PC-9 (cell line): ENCODE data around the gene HRH1. TPM values are rescaled to one million over a fixed set of nuclear protein-coding genes. Genes with fewer than 3 reads are reported as not detected.

Source experiments
- BruUV-seq: library from RNA; stranded (reverse); fragments of 400-500 nt; replicated peaks from 2 replicates; lab custom pipeline; 2021; lab: Mats Ljungman, UMichigan
- CTCF ChIA-PET: fragments of 300-600 bp; sonication (Branson Sonifier 250); formaldehyde crosslinking; loops from one replicate; lab custom pipeline; 2022; ENCODE audit warnings: antibody characterized with exemption; lab: Charles Lee
- POLR2A ChIA-PET: fragments of 300-600 bp; sonication (Branson Sonifier 250); formaldehyde crosslinking; loops from one replicate; lab custom pipeline; 2022; ENCODE audit warnings: antibody characterized with exemption; ENCODE audit not compliant: unreplicated experiment; lab: Charles Lee
- DNase-seq, 2 experiments: peaks; one replicate each; pipeline versions ENCODE4 v3.0.0 to v3.0.0-alpha.2; 2015 to 2022; ENCODE audit warnings: mixed read lengths in 1 of 2
- H2AFZ ChIP-seq: fragments of 200-600 bp; sonication (generic); 2 replicates; pipeline ENCODE4 v1.8.1; 2017; ENCODE audit warnings: antibody characterized with exemption
- H3F3A ChIP-seq: fragments of 200-600 bp; sonication (generic); 2 replicates; pipeline ENCODE4 v1.8.1; 2017; ENCODE audit warnings: antibody characterized with exemption, mild to moderate bottlenecking, low read depth; ENCODE audit not compliant: insufficient read depth
- H3K27ac ChIP-seq: fragments of 200-600 bp; sonication (generic); 2 replicates; pipeline ENCODE4 v1.6.1; 2016; ENCODE audit warnings: mixed run types
- H3K27me3 ChIP-seq: fragments of 200-600 bp; sonication (generic); 2 replicates; pipeline ENCODE4 v1.6.1; 2016; ENCODE audit warnings: low read depth, mixed run types; ENCODE audit not compliant: insufficient read depth
- H3K36me3 ChIP-seq: fragments of 200-600 bp; sonication (generic); 2 replicates; pipeline ENCODE4 v1.6.1; 2016; ENCODE audit warnings: low read depth, mixed run types
- H3K4me1 ChIP-seq: fragments of 200-600 bp; sonication (generic); replicated peaks from 2 replicates; pipeline ENCODE4 v1.6.1; 2016; ENCODE audit warnings: mixed run types; ENCODE audit not compliant: insufficient read depth
- H3K4me2 ChIP-seq: fragments of 200-600 bp; sonication (generic); 2 replicates; pipeline ENCODE4 v1.6.1; 2017; ENCODE audit warnings: mixed run types
- H3K4me3 ChIP-seq: fragments of 200-600 bp; sonication (generic); 2 replicates; pipeline ENCODE4 v1.6.1; 2016; ENCODE audit warnings: mixed run types
- H3K79me2 ChIP-seq: fragments of 200-600 bp; sonication (generic); 2 replicates; pipeline ENCODE4 v1.6.1; 2017; ENCODE audit warnings: low read depth, mixed run types
- H3K9me2 ChIP-seq: fragments of 200-600 bp; sonication (generic); 2 replicates; pipeline ENCODE4 v1.8.1; 2017; ENCODE audit warnings: mild to moderate bottlenecking; ENCODE audit not compliant: insufficient read depth
- H3K9me3 ChIP-seq: fragments of 200-600 bp; sonication (generic); 2 replicates; pipeline ENCODE4 v1.8.1; 2016; ENCODE audit warnings: low read depth; ENCODE audit not compliant: insufficient read depth
- H4K20me1 ChIP-seq: fragments of 200-600 bp; sonication (generic); 2 replicates; pipeline ENCODE4 v1.8.1; 2017; ENCODE audit not compliant: insufficient read depth
- EZH2 ChIP-seq: fragments of 200-600 bp; sonication (generic); IDR thresholded peaks from 2 replicates; pipeline ENCODE4 v1.8.0; 2017; ENCODE audit warnings: antibody characterized with exemption, low read depth
- intact Hi-C: fragments of 100-400 bp; cut with micrococcal nuclease; formaldehyde crosslinking; loops from one replicate; pipeline ENCODE4 v1.10.0; 2022; ENCODE audit not compliant: unreplicated experiment
- total RNA-seq: library from RNA; stranded (reverse); gene quantifications from 2 replicates; pipeline ENCODE4 v1.2.3, GENCODE V29; 2021
- TF ChIP-seq, protein P1 (sequence below): fragments of 200-600 bp; sonication (generic); conservative IDR thresholded peaks from 2 replicates; pipeline ENCODE4 v1.6.1; 2017; ENCODE audit warnings: mixed run types, antibody characterized with exemption, mild to moderate bottlenecking, moderate library complexity

Gene HRH1
- total RNA-seq, 1 experiment from 2014 or later = 9.2 TPM

DNA sequence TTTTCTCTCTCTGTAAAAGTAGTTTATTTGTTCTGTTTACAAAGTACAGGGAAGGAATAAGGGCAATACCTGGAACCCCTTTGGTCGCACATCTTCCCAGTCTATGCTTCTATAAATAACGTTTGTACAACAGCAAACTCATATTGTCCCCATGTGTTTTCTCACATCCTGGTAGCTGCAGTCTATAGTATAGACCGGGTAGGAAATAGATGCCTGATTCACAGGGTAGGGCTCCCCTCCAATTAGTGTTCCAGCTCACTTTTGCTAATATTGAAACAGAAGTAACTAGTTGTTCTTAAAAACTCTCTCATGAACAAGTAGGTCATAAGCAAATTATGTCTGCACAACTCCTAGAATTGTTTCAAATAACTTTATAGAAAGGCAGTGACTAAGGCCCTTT lies 135.6 kb downstream of the HRH1 start:
- H3K4me1 ChIP-seq = peaks cover 78% of the 10 kb centered on the region
- peaks cover 82% of the 10 kb centered on the region for H3K79me2 ChIP-seq
- no TSS peak for BruUV-seq
- H3K36me3 ChIP-seq = peaks cover 15% of the 10 kb centered on the region; the same call in 1 of the 2 replicates
- H4K20me1 ChIP-seq = no peaks in the 10 kb centered on the region
- CTCF ChIA-PET = no interaction called here
- POLR2A ChIA-PET = interaction anchor here (0.6 kb wide), 1 partner anchor 25 kb away, joined by 5 read pairs; no protein-coding TSS in a partner anchor
- H3K4me2 ChIP-seq = peak overlapping the region; percentile 83
- DNase-seq = no peak
- H3K27ac ChIP-seq = peak overlapping the region; percentile 99
- H3K4me3 ChIP-seq = peak overlapping the region; percentile 37; the same call in 1 of the 2 replicates
- no peaks in the 10 kb centered on the region for H3K27me3 ChIP-seq
- H3K9me2 ChIP-seq = no peaks in the 10 kb centered on the region
- intact Hi-C loops = loop anchor here (1.0 to 5.0 kb wide), 3 partner anchors 52 to 312 kb away; no protein-coding TSS in a partner anchor
- TF ChIP-seq, protein P1, sequence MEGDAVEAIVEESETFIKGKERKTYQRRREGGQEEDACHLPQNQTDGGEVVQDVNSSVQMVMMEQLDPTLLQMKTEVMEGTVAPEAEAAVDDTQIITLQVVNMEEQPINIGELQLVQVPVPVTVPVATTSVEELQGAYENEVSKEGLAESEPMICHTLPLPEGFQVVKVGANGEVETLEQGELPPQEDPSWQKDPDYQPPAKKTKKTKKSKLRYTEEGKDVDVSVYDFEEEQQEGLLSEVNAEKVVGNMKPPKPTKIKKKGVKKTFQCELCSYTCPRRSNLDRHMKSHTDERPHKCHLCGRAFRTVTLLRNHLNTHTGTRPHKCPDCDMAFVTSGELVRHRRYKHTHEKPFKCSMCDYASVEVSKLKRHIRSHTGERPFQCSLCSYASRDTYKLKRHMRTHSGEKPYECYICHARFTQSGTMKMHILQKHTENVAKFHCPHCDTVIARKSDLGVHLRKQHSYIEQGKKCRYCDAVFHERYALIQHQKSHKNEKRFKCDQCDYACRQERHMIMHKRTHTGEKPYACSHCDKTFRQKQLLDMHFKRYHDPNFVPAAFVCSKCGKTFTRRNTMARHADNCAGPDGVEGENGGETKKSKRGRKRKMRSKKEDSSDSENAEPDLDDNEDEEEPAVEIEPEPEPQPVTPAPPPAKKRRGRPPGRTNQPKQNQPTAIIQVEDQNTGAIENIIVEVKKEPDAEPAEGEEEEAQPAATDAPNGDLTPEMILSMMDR = no peak
- TF ChIP-seq EZH2 = no peak
- H3F3A ChIP-seq = peaks cover 76% of the 10 kb centered on the region
- no peak overlapping the region for H2AFZ ChIP-seq
- no peaks in the 10 kb centered on the region for H3K9me3 ChIP-seq

DNA sequence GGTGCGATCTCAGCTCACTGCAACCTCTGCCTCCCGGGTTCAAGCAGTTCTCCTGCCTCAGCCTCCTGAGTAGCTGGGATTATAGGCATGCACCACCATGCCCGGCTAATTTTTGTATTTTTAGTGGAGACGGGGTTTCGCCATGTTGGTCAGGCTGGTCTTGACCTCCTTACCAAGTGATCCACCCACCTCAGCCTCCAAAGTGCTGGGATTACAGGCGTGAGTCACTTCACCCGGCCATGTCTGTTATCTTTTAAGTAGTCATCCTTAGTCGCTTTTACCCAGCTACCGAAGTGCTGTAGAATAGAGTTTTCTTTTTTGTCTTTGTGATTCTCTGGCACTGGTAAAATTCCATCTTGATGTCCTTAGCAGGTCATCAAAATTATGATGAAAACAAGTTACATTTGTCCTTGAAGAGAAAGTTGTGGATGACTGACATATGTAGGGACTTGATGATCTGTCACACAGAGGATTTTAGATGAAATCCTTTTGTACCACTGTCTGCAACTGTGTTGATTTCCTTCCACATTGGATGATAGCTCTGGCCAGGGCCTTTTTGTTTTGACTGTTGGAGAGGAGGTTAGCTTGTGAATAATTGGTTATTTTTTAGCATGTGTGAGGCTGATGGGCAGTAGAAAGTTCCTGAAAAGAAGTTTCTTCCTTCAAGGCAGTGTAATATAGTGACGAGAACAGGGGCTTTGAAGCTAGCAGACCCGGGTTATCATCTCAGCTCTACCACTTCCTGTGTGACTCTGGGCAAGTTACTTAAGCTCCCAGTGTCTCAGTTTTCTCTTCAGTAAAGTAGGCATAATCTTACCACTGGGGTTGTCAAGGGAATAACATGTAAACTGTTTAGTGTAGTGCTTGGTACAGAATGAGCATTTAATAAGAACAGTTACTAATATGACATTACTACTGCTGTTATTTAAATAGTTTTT lies 136.7 kb downstream of the HRH1 start:
- CTCF ChIA-PET = interaction anchor here (0.5 to 1.1 kb wide), 2 partner anchors 136 to 138 kb away, joined by 3 read pairs; no protein-coding TSS in a partner anchor

GRCh38 chr3:11291808-11292207 lies 137.5 kb downstream of the HRH1 start:
- Histone ChIP-seq H3K4me2 (peak overlapping the region; percentile 83), H2AFZ (no peak overlapping the region), H3K9me2 (no peaks in the 10 kb centered on the region), H3F3A (peaks cover 59% of the 10 kb centered on the region), H3K27ac (peak overlapping the region; percentile 99), H3K36me3 (peaks cover 22% of the 10 kb centered on the region; the same call in 1 of the 2 replicates), H3K4me3 (0 out of 2 replicates have a peak overlapping the region, but pooled peaks have one; percentile 3), H3K79me2 (peaks cover 78% of the 10 kb centered on the region), H3K9me3 (no peaks in the 10 kb centered on the region), H3K27me3 (no peaks in the 10 kb centered on the region), H3K4me1 (peaks cover 61% of the 10 kb centered on the region), H4K20me1 (no peaks in the 10 kb centered on the region)
- peak; percentile 49 to 72 for DNase-seq
- BruUV-seq = no TSS peak
- TF ChIP-seq EZH2 = no peak
- TF ChIP-seq, protein P1 = no peak
- CTCF ChIA-PET = no interaction called here
- POLR2A ChIA-PET = no interaction called here
- intact Hi-C loops = no loop called here

More for the DNA sequence above, 136.7 kb downstream of the HRH1 start:
- Histone ChIP-seq H3F3A (peaks cover 67% of the 10 kb centered on the region), H3K9me2 (no peaks in the 10 kb centered on the region), H3K79me2 (peaks cover 78% of the 10 kb centered on the region), H3K4me3 (0 out of 2 replicates have a peak overlapping the region, but pooled peaks have one; percentile 3), H3K4me1 (peaks cover 69% of the 10 kb centered on the region), H2AFZ (no peak overlapping the region), H3K4me2 (peak overlapping the region; percentile 83), H3K9me3 (no peaks in the 10 kb centered on the region), H3K27ac (peak overlapping the region; percentile 99), H3K27me3 (no peaks in the 10 kb centered on the region), H4K20me1 (no peaks in the 10 kb centered on the region), H3K36me3 (peaks cover 19% of the 10 kb centered on the region; the same call in 1 of the 2 replicates)
- intact Hi-C loops = no loop called here
- TF ChIP-seq, protein P1 = no peak
- DNase-seq = no peak
- BruUV-seq = no TSS peak
- POLR2A ChIA-PET = no interaction called here
